ENCODE data around the gene PIP4K2A.

- no peak for TF ChIP-seq CTCF (conservative IDR thresholded peaks at IDR 0.05)
- no peak for TF ChIP-seq ZFX (IDR thresholded peaks at IDR 0.05)
These were observed 114.6 kb downstream of the PIP4K2A start for GRCh38 chr10:22599636-22600228.
